GM19324 (cell line): ENCODE results near the gene FAM110D.
A peak's percentile ranks its signal among the peaks of the same experiment; 100 is the strongest.

Experiments
- ATAC-seq: cut with Tn5 transposase; IDR thresholded peaks from one replicate; pipeline ENCODE4 v1.9.1; 2021; ENCODE audit warnings: mild to moderate bottlenecking, moderate library complexity; ENCODE audit not compliant: unreplicated experiment, low FRiP score

FAM110D gene

GRCh38 chr1:26158908-26159742 lies at the start of gene FAM110D:
TSS of gene FAM110D (plus strand) at chr1:26159079. CDS start at chr1:26161292, 2,213 bp downstream.
- no peak for ATAC-seq

DNA sequence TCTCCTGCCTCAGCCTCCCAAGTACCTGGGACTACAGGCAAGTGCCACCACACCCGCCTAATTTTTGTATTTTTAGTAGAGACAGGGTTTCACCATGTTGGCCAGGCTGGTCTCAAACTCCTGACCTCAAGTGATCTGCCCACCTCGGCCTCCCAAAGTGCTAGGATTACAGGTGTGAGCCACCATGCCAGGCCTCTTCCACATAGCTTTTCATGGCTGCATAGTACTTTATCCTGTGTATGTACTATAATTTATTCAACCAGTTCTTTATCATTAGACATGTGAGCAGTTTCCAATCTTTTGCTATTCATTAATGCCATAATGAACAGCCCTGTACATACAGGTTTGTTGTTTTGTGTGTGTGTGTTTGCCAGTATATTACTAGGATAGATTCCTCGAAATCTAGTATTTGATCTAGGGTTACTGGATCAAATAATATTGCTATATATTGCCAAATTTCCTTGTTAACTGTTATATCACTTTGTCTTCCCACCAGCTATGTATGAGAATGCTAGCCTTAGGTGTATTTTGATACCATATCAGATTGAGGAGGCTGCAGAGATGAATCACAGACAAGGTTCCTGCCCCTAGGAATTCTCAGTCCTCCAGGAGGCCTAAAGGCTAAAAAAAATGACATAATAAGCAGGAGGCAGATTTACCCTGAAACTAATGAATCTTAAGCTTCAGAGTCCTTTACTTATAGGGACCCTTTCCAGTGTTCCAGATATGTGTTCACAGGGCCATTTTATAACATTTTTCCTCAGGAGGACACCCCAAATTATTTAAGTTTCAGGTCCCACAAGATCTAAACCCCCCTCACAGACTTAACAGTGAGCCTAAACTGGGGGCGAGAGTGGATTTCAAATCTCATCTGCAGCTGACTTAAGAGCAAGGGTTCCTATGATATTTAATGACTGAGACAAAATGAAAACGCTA lies 49.4 kb upstream of the FAM110D start:
- ATAC-seq: no peak

DNA sequence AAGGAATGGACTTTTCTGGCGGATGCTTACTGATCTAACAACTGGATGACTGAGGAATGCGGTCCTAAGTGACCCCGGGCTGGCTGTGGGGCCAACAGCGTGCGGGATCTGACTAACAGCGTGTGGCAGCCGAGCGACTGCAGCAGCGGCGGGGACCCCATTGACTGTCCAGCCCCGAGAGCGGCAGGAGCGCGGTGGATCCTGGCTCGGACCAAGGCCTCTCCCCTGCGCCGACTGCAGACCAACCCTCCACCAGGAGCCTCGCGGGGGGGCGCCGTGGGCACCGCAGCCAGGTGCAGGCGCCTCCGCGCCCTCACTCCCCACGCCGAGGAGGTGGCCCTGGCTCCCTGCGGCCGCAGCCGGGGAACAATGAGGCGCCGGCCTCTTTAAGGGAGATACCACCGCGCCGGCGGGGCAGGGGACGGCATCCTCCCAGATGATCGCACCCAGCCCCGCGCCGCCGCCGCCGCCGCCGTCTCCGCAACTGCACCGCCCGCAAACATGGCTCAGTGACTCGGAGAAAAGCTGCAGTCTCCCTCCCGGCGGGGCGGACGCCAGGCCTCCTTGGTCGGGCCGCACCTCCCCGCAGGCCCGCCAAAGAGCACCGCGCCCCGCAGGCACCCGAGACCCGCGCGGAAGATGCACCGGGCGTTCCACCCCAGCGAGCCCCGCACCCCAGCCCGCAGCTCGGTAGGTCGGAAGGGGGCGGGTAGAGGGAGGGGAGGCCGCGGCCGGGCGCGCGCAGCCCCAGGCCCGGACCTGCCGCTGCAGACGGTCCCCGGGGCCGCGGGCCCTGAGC lies 47.9 kb upstream of the FAM110D start:
- peak; percentile 61 for ATAC-seq

- peak; percentile 80 for ATAC-seq
Observed at GRCh38 chr1:26111530-26112406, 47.1 kb upstream of the FAM110D start, which contains the start of gene PDIK1L. TSS of gene PDIK1L (plus strand) at chr1:26111824. CDS start at chr1:26114309, 2,485 bp downstream.

GRCh38 chr1:26112407-26112775 lies 46.5 kb upstream of the FAM110D start:
- peak; percentile 8 for ATAC-seq

- ATAC-seq: no peak
Observed at GRCh38 chr1:26114165-26114927, 44.5 kb upstream of the FAM110D start.

- ATAC-seq: peak; percentile 49
Observed at GRCh38 chr1:26119892-26120608, 38.8 kb upstream of the FAM110D start.

GRCh38 chr1:26121854-26122773 lies 36.8 kb upstream of the FAM110D start:
- no peak for ATAC-seq

DNA sequence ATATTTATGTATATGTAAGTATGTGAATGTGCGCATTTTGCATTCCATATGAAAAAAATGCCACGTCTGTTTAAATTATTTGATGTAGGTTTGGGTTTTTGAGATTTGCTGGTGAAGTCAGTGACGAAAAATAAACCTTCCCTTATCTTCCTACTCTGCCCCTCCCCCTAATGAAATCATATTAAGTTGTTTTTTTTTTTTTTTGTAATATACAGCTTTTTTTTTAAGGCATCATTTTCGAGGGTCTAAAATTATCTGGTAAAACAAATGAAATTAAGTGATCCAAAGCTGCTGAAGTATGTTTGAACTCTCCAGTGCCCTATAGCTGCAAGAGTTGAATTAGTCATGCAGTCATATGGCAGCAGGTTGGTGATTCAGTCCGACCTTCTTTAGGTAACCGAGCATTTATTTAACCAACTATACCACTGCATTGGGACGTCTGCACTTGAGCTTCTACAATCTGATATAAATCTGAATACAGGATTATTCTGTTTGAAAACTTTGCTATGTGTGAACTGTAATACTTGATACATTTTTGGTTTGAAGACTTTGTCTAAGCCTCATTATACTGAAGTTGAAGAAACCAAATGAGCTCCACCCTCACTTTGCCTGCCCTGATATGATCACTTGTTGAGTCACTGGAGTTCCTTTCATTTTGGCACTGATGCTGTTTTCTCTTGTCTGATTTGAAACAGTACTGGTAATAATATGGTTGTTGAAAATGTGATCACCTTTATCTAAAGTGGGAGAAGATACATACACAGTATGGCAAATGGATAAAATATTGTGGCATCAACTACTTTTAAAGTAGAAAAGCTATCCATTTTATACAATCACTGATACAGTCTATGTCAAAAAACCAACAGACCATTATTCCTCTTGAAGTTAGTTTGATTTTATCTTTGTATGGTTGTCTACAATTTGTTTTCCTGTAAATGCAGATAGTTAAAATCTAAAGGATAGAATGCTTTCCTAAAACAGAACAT lies 35.6 kb upstream of the FAM110D start:
- ATAC-seq: no peak

DNA sequence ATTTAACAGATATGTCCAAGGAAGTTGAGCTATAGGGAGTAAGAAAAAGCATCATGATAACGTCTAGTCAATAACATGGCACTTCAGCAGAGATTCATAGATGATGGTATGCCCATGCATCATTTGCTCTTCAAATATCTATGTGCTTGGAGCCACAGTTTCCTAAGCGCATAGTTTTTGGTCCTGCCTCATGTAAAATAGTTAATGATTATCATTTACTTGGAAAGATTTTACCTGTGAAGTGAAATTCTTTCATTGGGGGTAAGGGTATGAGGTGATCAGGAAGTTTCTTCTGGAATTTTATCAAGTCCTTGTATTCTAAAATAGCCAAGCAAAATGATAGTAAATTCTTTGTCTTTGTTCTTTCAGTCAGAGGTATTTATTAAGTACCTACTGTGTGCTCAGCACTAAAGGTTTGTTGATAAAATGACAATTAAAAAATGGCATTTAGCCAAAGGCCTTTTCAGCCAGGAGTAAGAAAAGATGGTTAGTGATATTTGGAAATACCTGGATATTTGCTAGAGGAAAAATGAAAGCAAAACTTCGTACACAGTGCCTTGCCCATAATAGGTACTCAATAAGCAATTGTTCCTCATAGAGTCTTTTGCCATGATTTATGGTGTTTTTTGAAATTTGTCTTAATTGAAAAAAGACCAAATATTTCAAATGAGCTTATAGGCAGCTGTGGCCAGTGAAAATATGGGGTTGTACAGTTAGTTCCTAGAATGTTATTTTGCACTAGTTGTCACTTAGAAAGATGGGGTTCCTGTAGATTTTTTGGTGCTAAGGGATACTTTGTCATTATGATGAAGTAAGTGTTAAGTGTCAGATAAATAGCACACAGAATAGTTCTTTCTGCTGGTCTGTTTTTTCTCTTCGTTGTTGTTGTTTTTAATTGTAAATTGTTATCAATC lies 34.2 kb upstream of the FAM110D start:
- ATAC-seq: no peak

GRCh38 chr1:26125382-26125781 lies 33.5 kb upstream of the FAM110D start:
- ATAC-seq: no peak

GRCh38 chr1:26125946-26126320 lies 32.9 kb upstream of the FAM110D start:
- no peak for ATAC-seq

DNA sequence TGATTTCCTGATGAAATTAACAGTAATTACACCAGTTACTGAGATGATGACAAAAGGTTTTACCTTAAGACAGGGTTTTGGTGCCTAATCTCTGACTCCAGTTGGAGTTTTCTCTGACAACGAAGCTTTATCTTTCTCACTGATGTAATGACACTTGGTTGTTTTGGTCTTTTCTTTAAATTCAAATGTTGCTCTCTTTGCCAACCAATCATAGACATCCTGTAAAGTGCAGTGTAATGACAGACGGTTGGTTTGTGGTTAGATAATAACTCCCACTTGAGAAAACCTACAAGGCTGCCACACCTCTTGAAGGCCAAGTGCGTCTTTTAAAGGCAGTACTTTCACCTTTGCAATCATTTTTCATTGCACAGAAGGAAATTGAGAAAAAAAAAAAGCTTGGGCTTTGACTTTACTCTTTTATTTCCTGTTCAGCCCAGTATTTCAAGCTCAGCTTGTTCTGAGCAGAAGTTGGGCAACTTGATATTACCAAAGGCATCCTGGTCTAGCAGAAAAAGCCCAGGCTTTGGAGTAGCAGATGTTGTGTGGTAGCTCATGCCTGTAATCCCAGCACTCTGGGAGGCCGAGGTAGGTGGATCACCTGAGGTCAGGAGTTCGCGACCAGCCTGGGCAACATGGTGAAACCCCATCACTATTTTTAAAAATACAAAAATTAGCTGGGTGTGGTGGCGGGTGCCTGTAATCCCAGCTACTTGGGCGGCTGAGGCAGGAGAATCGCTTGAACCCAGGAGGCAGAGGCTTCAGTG lies 32.4 kb upstream of the FAM110D start:
- no peak for ATAC-seq
